HG02885 (cell line): Measurements from ENCODE around the gene CHMP4A.

Experiments
- ATAC-seq: cut with Tn5 transposase; IDR thresholded peaks from one replicate; pipeline ENCODE4 v1.9.1; 2021; ENCODE audit warnings: mild to moderate bottlenecking; ENCODE audit not compliant: unreplicated experiment, poor library complexity

Gene CHMP4A

GRCh38 chr14:24160499-24160849, 52.8 kb downstream of the CHMP4A start:
- ATAC-seq = no peak

GRCh38 chr14:24159777-24160498, 53.4 kb downstream of the CHMP4A start:
- no peak for ATAC-seq
